AG10803 (cell line): ENCODE results near the gene SPRN.

Source experiments
- DNase-seq: peaks from one replicate; pipeline ENCODE4 v3.0.0; 2010; ENCODE audit warnings: low read depth
- H3K4me3 ChIP-seq: 2 replicates; pipeline ENCODE4 v1.5.1; 2011; ENCODE audit warnings: mild to moderate bottlenecking, low read length, control low read depth
- TF ChIP-seq, protein P1 (sequence below): conservative IDR thresholded peaks from 2 replicates; pipeline ENCODE4 v1.5.1; 2011; ENCODE audit warnings: mild to moderate bottlenecking, low read length, control low read depth, inconsistent platforms

Gene SPRN

DNA sequence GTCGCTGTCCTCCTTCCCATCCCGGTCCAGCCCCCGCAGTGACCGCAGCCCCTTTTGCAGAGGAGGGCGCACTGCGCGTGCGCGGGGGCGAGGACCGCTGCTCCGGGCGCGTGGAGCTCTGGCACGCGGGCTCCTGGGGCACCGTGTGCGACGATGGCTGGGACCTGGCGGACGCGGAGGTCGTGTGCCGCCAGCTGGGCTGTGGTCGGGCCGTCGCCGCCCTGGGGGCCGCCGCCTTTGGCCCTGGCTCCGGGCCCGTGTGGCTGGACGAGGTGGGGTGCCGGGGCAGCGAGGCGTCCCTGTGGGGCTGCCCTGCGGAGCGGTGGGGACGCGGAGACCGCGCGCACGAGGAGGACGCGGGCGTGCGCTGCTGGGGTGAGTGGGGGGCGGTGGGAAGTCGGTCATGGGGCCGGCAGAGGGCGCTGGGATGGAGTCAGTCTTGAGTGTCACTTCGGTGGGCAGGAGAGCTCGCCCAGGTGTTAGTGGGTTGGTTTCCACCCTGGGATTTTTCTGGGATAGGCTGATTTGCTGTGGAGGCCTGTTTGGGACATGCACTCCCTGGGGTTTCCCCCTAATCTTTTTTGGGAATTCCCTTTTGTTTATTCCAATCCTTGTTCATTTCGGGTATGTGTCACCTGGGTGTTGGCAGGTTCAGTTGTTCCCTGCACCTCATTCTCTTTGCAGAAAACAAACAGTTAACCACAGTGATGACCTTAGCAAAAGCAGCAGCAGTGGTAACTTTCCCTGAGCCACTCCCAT lies 40.9 kb upstream of the SPRN start:
- TF ChIP-seq, protein P1, sequence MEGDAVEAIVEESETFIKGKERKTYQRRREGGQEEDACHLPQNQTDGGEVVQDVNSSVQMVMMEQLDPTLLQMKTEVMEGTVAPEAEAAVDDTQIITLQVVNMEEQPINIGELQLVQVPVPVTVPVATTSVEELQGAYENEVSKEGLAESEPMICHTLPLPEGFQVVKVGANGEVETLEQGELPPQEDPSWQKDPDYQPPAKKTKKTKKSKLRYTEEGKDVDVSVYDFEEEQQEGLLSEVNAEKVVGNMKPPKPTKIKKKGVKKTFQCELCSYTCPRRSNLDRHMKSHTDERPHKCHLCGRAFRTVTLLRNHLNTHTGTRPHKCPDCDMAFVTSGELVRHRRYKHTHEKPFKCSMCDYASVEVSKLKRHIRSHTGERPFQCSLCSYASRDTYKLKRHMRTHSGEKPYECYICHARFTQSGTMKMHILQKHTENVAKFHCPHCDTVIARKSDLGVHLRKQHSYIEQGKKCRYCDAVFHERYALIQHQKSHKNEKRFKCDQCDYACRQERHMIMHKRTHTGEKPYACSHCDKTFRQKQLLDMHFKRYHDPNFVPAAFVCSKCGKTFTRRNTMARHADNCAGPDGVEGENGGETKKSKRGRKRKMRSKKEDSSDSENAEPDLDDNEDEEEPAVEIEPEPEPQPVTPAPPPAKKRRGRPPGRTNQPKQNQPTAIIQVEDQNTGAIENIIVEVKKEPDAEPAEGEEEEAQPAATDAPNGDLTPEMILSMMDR = no peak
- no peak for DNase-seq
- no peak overlapping the region for H3K4me3 ChIP-seq

DNA sequence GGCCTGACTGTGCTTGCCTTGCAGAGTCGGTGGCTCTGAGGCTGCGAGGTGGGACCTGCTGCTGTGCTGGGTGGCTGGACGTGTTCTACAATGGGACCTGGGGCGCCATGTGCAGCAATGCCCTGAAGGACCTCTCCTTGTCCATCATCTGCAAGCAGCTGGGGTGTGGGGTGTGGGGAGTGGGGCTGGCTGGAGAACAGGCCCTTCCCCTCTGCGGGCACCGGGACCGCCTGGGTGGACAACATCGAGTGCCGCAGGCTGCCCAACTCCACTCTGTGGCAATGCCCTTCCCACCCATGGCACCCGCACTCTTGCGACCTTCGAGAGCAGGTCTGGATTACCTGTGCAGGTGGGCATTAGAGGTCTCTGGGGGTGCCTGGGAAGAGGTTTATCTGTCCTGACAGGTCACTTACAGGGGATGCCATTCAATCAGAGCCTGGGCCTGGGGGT lies 40.2 kb upstream of the SPRN start:
- TF ChIP-seq, protein P1 = no peak
- DNase-seq = no peak
- H3K4me3 ChIP-seq = no peak overlapping the region

DNA sequence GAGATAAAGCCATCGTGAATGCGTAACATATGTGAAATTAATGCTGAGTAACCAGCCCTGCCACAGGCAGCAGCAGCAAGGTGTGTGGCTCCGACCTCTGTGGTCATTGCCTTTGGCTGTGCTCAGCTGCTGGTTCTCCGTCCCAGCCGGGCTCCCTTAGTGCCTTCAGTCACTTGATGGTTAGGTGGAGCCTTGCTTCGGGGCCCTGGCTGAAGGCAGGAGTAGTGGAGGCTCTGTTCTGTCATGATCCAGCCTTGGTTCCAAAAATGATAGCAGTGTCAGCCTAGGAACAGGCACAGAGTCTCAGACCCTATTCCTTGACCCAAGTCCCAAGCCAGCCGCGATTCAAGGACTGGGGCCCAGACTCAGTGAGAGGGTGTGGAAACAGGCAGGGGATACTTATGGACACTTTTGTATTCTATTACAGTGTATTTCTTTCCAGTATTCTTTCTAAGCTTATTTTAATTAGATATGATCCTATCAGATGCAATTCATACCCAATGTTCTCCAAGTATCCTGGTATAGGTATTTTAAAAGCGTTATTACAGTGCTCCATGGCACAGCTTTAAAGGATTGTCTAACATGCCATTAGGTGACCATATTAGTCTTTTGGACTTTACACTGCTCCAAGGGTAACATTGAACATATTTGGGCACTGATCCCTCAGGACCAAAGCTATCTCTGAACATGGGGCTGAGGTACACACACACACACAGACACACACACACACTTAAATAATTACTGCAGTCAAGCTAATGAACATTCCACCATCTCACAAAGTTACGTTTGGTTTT lies 38.3 kb upstream of the SPRN start:
- no peak overlapping the region for H3K4me3 ChIP-seq
- DNase-seq = no peak
- TF ChIP-seq, protein P1 = no peak

DNA sequence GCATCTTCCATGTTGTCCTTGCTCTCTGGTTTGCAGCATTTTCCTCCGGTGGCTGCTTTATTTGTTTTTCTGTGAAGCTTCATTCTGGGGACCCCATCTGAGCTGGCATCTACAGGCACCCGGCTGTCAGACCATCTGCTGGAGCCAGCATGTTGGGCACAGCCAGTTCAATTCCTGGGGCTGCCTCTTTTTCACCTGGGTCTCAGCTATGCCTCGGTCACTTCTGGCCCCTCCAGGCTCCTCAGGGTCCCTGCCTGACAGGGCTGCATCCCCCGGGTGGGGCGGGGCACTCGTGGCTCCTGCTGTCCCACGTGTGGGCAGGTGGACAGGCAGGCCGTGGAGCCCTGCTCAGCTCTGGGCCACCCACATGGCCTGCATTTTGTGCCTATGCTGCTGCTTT lies 37.4 kb upstream of the SPRN start:
- TF ChIP-seq, protein P1 = no peak
- no peak overlapping the region for H3K4me3 ChIP-seq
- DNase-seq = no peak

DNA sequence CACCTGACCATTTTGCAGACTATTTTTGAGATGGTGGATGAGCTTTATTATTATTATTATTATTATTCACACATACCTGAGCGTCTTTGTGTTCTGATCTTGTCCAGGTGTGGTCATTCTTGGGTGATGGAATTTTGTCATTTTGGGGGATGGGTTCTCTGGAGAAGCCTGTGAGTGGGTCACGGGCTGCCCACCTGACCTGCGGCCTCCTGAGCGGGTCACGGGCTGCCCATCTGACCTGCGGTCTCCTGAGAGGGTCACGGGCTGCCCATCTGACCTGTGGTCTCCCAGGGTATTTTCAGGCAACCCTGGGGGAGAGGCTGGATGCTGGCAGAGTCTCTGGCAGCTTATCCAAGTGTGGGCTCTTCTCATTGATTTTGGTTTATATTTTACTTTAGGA lies 36.6 kb upstream of the SPRN start:
- H3K4me3 ChIP-seq = no peak overlapping the region
- DNase-seq = no peak
- TF ChIP-seq, protein P1 = no peak

DNA sequence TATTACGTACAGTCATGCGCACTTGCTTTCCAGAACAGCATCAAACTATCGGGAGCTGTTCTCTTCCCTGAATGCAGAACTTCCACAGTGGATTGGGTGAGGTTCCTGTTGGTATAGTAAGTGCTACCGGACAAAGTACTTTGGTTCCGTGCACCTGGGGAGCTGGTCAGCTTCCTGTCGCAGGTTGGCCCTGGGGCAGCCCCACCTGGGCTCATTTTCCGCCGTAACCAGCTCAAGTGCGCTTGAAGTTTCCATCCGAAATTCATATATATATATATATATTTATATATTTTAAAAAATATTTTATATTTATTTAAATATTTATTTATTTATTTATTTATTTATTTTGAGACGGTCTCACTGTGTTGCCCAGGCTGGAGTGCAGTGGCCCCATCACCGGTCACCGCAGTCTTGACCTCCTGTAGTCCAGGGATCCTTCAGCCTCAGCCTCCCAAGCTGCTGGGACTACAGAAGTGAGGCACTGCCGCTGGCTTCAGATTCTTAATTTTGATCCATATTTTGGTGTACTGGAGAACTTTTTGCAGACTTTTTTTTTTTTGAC lies 35.9 kb upstream of the SPRN start:
- TF ChIP-seq, protein P1 = no peak
- no peak overlapping the region for H3K4me3 ChIP-seq
- no peak for DNase-seq
